Measurements from ENCODE around the gene MANSC4. TPM values are rescaled to one million over a fixed set of nuclear protein-coding genes. Genes with fewer than 3 reads are reported as not detected.
A peak's percentile ranks its signal among the peaks of the same experiment; 100 is the strongest.

The MANSC4 gene
- total and polyA plus RNA-seq, 9 of the 15 experiments (the other 6 are each of a cell fraction or from before 2014, with no cell fraction given), result not detected

GRCh38 chr12:27821259-27821973 is 41.4 kb upstream of the MANSC4 start (continued):
- TF ChIP-seq PHF20 (IDR thresholded peaks at IDR 0.05; ENCODE audit: partially characterized antibody), result no peak
- no peak for TF ChIP-seq SRSF7 (optimal IDR thresholded peaks at IDR 0.05; ENCODE audit: low read depth, low read length)
- no peak for TF ChIP-seq TGIF2 (CRISPR knock-in tag; IDR thresholded peaks at IDR 0.05)
- no peak for TF ChIP-seq ZFP36 (IDR thresholded peaks at IDR 0.05; ENCODE audit: low read depth, low read length, partially characterized antibody)
- no peak for TF ChIP-seq ZNF764 (CRISPR knock-in tag; IDR thresholded peaks at IDR 0.05; ENCODE audit: low read depth)
- no peak for TF ChIP-seq TCF7 (IDR thresholded peaks at IDR 0.05; ENCODE audit: borderline replicate concordance)
- no peak for TF ChIP-seq PCBP2 (IDR thresholded peaks at IDR 0.05; ENCODE audit: low read depth, low read length, poor library complexity, severe bottlenecking)
- TF ChIP-seq CHD1 (IDR thresholded peaks at IDR 0.05; ENCODE audit: low read length), result no peak
- no peak for TF ChIP-seq HOMEZ (CRISPR knock-in tag; IDR thresholded peaks at IDR 0.05)
- no peak for TF ChIP-seq ZNF280B (CRISPR knock-in tag; IDR thresholded peaks at IDR 0.05)
- no peak for TF ChIP-seq ZNF551 (CRISPR knock-in tag; IDR thresholded peaks at IDR 0.05)
- no peak for TF ChIP-seq HES1 (IDR thresholded peaks at IDR 0.05; ENCODE audit: low read depth)
- TF ChIP-seq CBX3 (IDR thresholded peaks at IDR 0.05; ENCODE audit: borderline replicate concordance in 1 of 2, low read length in 2 of 2), result 0 out of 3 replicates have a peak, but pooled peaks of 1 of the 2 experiments have one; percentile 20
- 0 out of 2 replicates have a peak, but pooled peaks have one; percentile 31 for TF ChIP-seq XRCC5 (IDR thresholded peaks at IDR 0.05; ENCODE audit: low read depth, low read length)
- TF ChIP-seq MLLT1 (IDR thresholded peaks at IDR 0.05), result peak in 1 of 2 experiments; percentile 17; a peak in 1 of 4 replicates
- no peak for TF ChIP-seq ZNF311 (CRISPR knock-in tag; IDR thresholded peaks at IDR 0.05)
- TF ChIP-seq EHMT2 (IDR thresholded peaks at IDR 0.05), result no peak

Measured in K562 (cell line).